Measurements from ENCODE around the gene GABBR2. TPM values are rescaled to one million over a fixed set of nuclear protein-coding genes. Genes with fewer than 3 reads are reported as not detected.

GABBR2 gene
- total RNA-seq, 1 experiment from 2014 or later = 6.3 TPM

GRCh38 chr9:98472216-98472615 lies 236.5 kb downstream of the GABBR2 start:
- BruUV-seq (replicated peaks) = no TSS peak
- DNase-seq (ENCODE audit: low read depth, low spot score) = no peak
- ATAC-seq = no peak
- intact Hi-C loops (cut with micrococcal nuclease; ENCODE audit: unreplicated experiment) = no loop called here
- Histone ChIP-seq H3K4me1 (ENCODE audit: control insufficient read depth, insufficient read depth, low read length) (no peaks in the 10 kb centered on the region), H3K36me3 (ENCODE audit: control insufficient read depth, insufficient read depth, low read length) (no peaks in the 10 kb centered on the region), H3K27me3 (ENCODE audit: control insufficient read depth, insufficient read depth, low read length) (no peaks in the 10 kb centered on the region), H3K27ac (ENCODE audit: low read length) (no peak overlapping the region), H3K4me3 (ENCODE audit: low read depth in 2 of 2, low read length in 2 of 2) (no peak overlapping the region), H3K9me3 (ENCODE audit: control insufficient read depth, insufficient read depth, low read depth, low read length) (no peaks in the 10 kb centered on the region)
- TF ChIP-seq POLR2AphosphoS5 (IDR thresholded peaks at IDR 0.05; ENCODE audit: low read depth, low read length) (no peak), TCF7L2 (IDR thresholded peaks at IDR 0.05; ENCODE audit: low read depth, low read length) (no peak), SIN3A (IDR thresholded peaks at IDR 0.05; ENCODE audit: borderline replicate concordance, insufficient read depth, low read depth, low read length) (no peak)
- TF ChIP-seq, protein P1, sequence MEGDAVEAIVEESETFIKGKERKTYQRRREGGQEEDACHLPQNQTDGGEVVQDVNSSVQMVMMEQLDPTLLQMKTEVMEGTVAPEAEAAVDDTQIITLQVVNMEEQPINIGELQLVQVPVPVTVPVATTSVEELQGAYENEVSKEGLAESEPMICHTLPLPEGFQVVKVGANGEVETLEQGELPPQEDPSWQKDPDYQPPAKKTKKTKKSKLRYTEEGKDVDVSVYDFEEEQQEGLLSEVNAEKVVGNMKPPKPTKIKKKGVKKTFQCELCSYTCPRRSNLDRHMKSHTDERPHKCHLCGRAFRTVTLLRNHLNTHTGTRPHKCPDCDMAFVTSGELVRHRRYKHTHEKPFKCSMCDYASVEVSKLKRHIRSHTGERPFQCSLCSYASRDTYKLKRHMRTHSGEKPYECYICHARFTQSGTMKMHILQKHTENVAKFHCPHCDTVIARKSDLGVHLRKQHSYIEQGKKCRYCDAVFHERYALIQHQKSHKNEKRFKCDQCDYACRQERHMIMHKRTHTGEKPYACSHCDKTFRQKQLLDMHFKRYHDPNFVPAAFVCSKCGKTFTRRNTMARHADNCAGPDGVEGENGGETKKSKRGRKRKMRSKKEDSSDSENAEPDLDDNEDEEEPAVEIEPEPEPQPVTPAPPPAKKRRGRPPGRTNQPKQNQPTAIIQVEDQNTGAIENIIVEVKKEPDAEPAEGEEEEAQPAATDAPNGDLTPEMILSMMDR (IDR thresholded peaks at IDR 0.05) = no peak
- TF ChIP-seq, protein P2, sequence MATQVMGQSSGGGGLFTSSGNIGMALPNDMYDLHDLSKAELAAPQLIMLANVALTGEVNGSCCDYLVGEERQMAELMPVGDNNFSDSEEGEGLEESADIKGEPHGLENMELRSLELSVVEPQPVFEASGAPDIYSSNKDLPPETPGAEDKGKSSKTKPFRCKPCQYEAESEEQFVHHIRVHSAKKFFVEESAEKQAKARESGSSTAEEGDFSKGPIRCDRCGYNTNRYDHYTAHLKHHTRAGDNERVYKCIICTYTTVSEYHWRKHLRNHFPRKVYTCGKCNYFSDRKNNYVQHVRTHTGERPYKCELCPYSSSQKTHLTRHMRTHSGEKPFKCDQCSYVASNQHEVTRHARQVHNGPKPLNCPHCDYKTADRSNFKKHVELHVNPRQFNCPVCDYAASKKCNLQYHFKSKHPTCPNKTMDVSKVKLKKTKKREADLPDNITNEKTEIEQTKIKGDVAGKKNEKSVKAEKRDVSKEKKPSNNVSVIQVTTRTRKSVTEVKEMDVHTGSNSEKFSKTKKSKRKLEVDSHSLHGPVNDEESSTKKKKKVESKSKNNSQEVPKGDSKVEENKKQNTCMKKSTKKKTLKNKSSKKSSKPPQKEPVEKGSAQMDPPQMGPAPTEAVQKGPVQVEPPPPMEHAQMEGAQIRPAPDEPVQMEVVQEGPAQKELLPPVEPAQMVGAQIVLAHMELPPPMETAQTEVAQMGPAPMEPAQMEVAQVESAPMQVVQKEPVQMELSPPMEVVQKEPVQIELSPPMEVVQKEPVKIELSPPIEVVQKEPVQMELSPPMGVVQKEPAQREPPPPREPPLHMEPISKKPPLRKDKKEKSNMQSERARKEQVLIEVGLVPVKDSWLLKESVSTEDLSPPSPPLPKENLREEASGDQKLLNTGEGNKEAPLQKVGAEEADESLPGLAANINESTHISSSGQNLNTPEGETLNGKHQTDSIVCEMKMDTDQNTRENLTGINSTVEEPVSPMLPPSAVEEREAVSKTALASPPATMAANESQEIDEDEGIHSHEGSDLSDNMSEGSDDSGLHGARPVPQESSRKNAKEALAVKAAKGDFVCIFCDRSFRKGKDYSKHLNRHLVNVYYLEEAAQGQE (IDR thresholded peaks at IDR 0.05; ENCODE audit: insufficient read depth in 1 of 2, low read depth in 2 of 2, low read length in 1 of 2) = peak; percentile 49 to 52; a peak in 2 of 4 replicates
- POLR2A ChIA-PET = no interaction called here
- CTCF ChIA-PET = no interaction called here
- in situ Hi-C loops (cut with HindIII; ENCODE audit: low pct_unique_long_range_greater_than_20kb, low sequenced_read_pairs) = no loop called here

GRCh38 chr9:98471185-98471584 lies 237.6 kb downstream of the GABBR2 start:
- H3K4me3 ChIP-seq (ENCODE audit: low read depth in 2 of 2, low read length in 2 of 2) = no peak overlapping the region
- TF ChIP-seq, protein P1 (IDR thresholded peaks at IDR 0.05) = no peak
- TF ChIP-seq SIN3A (IDR thresholded peaks at IDR 0.05; ENCODE audit: borderline replicate concordance, insufficient read depth, low read depth, low read length) = no peak
- TF ChIP-seq POLR2AphosphoS5 (IDR thresholded peaks at IDR 0.05; ENCODE audit: low read depth, low read length) = no peak
- TF ChIP-seq TCF7L2 (IDR thresholded peaks at IDR 0.05; ENCODE audit: low read depth, low read length) = no peak
- TF ChIP-seq, protein P2 (IDR thresholded peaks at IDR 0.05; ENCODE audit: insufficient read depth in 1 of 2, low read depth in 2 of 2, low read length in 1 of 2) = no peak
- DNase-seq (ENCODE audit: low read depth, low spot score) (no peak), ATAC-seq (no peak)
- intact Hi-C loops (cut with micrococcal nuclease; ENCODE audit: unreplicated experiment) = no loop called here
- in situ Hi-C loops (cut with HindIII; ENCODE audit: low pct_unique_long_range_greater_than_20kb, low sequenced_read_pairs) = no loop called here
- ChIA-PET POLR2A (no interaction called here), CTCF (no interaction called here)
- no TSS peak for BruUV-seq (replicated peaks)
- H3K4me1 ChIP-seq (ENCODE audit: control insufficient read depth, insufficient read depth, low read length) = no peaks in the 10 kb centered on the region
- no peak overlapping the region for H3K27ac ChIP-seq (ENCODE audit: low read length)
- H3K27me3 ChIP-seq (ENCODE audit: control insufficient read depth, insufficient read depth, low read length) = no peaks in the 10 kb centered on the region
- H3K9me3 ChIP-seq (ENCODE audit: control insufficient read depth, insufficient read depth, low read depth, low read length) = no peaks in the 10 kb centered on the region
- no peaks in the 10 kb centered on the region for H3K36me3 ChIP-seq (ENCODE audit: control insufficient read depth, insufficient read depth, low read length)
